ENCODE data around the gene SAXO2.

Gene SAXO2

DNA sequence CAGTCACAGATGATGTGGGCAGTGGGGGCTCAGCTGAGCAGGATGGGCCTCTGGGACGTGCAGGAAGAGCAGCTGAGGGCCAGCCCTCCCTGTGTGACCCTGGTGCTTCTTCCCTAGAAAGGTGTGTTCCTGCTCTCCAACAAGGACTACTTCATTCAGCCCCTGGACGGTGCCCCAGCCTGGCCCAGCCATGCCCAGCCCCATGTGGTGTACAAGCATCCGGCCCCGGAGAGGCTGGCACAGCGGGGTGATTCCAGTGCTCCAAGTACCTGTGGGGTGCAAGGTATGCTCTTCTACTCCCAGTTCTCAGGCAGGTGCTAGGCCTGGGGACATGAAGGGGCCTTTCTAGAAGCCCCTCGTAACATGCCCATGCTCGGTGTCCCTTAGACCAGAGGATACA lies 38.3 kb downstream of the SAXO2 start:
- FAIRE-seq (no peak), DNase-seq (ENCODE audit: insufficient read length, low spot score) (no peak)
- TF ChIP-seq, protein P1, sequence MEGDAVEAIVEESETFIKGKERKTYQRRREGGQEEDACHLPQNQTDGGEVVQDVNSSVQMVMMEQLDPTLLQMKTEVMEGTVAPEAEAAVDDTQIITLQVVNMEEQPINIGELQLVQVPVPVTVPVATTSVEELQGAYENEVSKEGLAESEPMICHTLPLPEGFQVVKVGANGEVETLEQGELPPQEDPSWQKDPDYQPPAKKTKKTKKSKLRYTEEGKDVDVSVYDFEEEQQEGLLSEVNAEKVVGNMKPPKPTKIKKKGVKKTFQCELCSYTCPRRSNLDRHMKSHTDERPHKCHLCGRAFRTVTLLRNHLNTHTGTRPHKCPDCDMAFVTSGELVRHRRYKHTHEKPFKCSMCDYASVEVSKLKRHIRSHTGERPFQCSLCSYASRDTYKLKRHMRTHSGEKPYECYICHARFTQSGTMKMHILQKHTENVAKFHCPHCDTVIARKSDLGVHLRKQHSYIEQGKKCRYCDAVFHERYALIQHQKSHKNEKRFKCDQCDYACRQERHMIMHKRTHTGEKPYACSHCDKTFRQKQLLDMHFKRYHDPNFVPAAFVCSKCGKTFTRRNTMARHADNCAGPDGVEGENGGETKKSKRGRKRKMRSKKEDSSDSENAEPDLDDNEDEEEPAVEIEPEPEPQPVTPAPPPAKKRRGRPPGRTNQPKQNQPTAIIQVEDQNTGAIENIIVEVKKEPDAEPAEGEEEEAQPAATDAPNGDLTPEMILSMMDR (IDR thresholded peaks at IDR 0.05; ENCODE audit: insufficient read depth, missing control alignments), result no peak

DNA sequence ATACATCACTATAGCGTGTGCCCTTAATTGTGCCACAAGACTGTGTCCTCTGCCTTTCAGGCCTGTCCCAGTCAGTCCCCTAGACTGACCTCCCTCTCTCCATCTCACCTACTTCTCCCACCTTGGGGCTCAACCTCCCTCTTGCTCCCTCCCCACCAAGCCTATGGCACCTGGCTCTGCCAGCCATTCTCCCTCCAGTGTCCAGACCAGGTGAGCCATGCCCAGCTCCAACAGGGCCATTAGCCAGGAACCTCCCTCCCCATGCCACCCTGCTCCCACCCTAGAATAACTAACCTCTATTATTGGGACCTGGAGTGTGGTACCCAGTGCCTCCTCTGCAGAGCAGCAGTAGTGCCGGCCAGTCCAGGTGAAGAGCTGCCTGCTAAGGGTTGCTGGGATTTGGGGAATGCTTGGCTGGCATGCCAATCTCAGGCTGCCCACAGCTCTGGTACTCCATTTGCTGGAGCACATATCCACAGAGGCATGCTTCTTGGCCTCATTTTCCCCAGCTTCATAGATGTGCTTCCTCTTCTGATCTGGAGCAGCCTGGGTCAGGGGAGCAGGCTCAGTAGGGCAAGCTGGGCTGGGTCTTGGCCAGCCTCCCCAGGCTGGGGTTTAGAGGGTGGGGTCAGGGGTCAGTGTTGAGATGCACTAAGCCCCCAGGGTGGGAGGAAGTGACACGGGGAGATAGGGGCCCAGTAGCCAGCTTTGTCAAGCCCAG lies 38.8 kb downstream of the SAXO2 start:
- DNase-seq (ENCODE audit: insufficient read length, low spot score) (no peak), FAIRE-seq (no peak)
- TF ChIP-seq, protein P1 (IDR thresholded peaks at IDR 0.05; ENCODE audit: insufficient read depth, missing control alignments), result no peak

DNA sequence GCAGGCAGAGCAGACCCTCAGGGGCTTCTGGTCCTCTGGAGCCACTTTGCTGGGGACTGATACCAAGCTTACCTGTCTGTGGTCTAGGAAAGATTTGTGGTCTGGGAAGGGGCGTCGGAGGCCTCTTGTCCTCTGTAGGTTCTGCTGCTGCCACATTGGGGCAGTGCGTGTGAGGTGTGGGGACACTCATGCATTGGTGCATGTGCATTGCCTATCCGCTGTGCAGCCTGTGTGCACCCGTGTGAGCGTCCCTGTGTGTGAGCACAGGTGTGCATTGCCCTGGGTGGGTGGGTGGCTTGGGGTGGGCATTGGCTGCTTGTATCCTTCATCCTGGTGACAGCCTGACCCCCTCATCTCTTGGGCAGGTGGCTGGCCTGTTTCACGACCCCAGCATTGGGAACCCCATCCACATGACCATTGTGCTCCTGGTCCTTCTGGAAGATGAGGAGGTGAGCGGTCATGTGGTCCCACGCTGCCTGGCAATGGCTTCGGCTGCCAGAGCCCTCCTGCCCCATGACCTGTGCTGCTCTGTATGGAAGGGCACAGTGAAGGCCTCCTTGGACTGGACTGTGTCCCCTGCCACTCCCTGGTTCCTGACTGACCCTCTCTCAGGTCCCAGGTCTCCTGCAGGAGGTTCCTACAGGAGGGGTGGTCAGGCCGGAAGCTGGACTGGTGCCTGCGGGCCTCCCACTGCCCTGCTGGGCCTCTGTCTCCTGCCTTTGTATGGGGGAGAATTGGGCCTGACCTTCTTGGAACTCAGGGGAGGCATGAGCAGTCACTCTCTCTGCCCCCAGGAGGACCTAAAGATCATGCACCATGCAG lies 41.5 kb downstream of the SAXO2 start:
- DNase-seq (ENCODE audit: insufficient read length, low spot score) (no peak), FAIRE-seq (no peak)
- TF ChIP-seq, protein P1 (IDR thresholded peaks at IDR 0.05; ENCODE audit: insufficient read depth, missing control alignments), result no peak

DNA sequence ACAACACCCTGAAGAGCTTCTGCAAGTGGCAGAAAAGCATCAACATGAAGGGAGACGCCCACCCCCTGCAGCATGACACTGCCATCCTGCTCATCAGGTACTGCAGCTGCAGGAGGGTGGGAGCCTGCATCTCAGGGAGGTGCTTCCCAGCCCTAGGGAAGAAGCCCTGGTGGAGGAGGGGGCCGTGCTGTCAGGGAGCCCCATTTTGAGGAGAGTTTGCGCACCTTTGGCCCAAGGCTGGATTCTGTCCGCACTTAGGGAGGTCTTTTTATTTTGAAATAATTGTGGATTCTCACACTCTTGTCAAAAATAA lies 42.1 kb downstream of the SAXO2 start:
- TF ChIP-seq, protein P1 (IDR thresholded peaks at IDR 0.05; ENCODE audit: insufficient read depth, missing control alignments), result no peak
- no peak for DNase-seq (ENCODE audit: insufficient read length, low spot score)
- FAIRE-seq, result no peak

DNA sequence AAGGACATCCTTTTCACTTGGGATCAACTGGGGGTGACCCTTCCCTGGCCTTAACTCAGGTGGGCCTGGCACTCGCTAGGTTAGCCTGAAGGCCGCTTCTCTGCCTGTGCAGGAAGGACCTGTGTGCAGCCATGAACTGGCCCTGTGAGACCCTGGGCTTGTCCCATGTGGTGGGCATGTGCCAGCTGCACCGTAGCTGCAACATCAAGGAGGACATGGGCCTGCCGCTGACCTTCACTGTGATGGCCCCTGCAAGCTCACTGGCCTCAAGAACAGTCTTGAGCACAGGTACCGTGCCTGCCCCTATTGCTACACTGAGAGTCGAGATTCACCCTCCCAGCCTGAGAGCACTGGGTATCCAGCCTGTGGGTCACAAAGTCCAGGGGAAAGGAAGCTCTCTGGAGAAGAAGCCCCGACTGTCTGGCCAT lies 43.0 kb downstream of the SAXO2 start:
- FAIRE-seq, result no peak
- DNase-seq (ENCODE audit: insufficient read length, low spot score), result no peak
- TF ChIP-seq, protein P1 (IDR thresholded peaks at IDR 0.05; ENCODE audit: insufficient read depth, missing control alignments), result no peak

DNA sequence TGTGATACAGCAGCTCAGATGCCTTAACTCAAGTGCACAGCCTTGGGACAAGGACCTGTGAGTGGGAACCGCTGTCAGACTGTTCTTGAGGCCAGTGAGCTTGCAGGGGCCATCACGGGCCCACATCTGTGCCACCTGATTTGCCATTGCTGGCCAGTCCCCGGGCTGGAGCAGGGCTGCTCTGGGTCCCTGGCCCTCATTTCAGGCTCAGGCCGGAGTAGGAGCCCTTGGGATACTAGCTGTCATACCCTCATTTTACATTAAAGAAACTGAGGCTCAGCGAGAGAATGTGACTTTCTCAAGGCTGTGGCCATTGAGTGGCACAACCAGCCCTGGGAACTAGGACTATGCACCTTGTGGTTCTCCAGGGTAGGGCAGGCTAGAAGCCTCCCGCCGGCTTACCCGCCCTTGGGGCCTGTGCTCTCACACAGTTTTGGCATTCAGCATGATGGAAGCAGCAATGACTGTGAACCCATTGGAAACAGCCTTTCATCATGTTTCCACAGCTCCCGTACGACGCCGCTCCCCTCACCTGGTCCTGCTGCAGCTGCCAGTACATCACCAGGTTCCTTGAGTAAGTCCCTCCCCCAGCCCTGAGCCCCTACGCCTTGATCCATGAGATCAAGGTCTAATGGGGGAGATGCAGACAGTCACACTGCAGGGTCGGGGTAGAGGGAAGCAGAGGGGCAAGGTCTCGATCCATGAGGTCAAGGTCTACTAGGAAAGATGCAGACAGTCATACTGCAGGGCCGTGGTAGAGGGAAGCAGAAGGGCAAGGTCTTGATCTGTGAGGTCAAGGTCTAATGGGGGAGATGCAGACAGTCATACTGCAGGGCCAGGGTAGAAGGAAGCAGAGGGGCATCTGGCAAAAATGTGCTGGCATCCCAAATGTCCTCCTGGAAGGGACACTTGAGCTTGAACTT lies 44.4 kb downstream of the SAXO2 start:
- DNase-seq (ENCODE audit: insufficient read length, low spot score) (no peak), FAIRE-seq (no peak)
- TF ChIP-seq, protein P1 (IDR thresholded peaks at IDR 0.05; ENCODE audit: insufficient read depth, missing control alignments), result no peak

All from D721Med (cell line).